ENCODE measurements around the gene NTN1. TPM values are rescaled to one million over a fixed set of nuclear protein-coding genes. Genes with fewer than 3 reads are reported as not detected.

The NTN1 gene
- polyA plus RNA-seq, 1 donor from 2014 or later: 16.2 TPM

- H3F3A ChIP-seq (ENCODE audit: insufficient read depth, low read length, poor library complexity, severe bottlenecking): no peaks in the 10 kb centered on the region
- H3K36me3 ChIP-seq (ENCODE audit: insufficient read depth, low read length): no peaks in the 10 kb centered on the region
- no peaks in the 10 kb centered on the region for H3K9me3 ChIP-seq (ENCODE audit: low read length)
- no peaks in the 10 kb centered on the region for H4K20me1 ChIP-seq (ENCODE audit: insufficient read depth)
- no peaks in the 10 kb centered on the region for H3K27me3 ChIP-seq (ENCODE audit: insufficient read depth, low read depth, low read length)
- H2AFZ ChIP-seq (ENCODE audit: low read depth, low read length): no peak overlapping the region
- H3K4me3 ChIP-seq (ENCODE audit: low read length): no peak overlapping the region
- H3K4me2 ChIP-seq (ENCODE audit: low read length): no peak overlapping the region
- H3K79me2 ChIP-seq (replicated peaks; ENCODE audit: insufficient read depth, low read length): no peaks in the 10 kb centered on the region
- TF ChIP-seq POLR2AphosphoS5 (IDR thresholded peaks at IDR 0.05) (no peak), EZH2 (IDR thresholded peaks at IDR 0.05; ENCODE audit: borderline replicate concordance, insufficient read depth, low read length, poor library complexity, severe bottlenecking) (no peak), CTCF (IDR thresholded peaks at IDR 0.05; ENCODE audit: poor library complexity, severe bottlenecking) (no peak), SMC3 (conservative IDR thresholded peaks at IDR 0.05; ENCODE audit: poor library complexity) (no peak), MXI1 (conservative IDR thresholded peaks at IDR 0.05; ENCODE audit: poor library complexity, severe bottlenecking) (no peak), REST (IDR thresholded peaks at IDR 0.05; ENCODE audit: borderline replicate concordance) (no peak)
- no peaks in the 10 kb centered on the region for H3K9me2 ChIP-seq (ENCODE audit: insufficient read depth, low read length)
- no peak overlapping the region for H3K27ac ChIP-seq (ENCODE audit: low read length)
- no peak overlapping the region for H3K9ac ChIP-seq (ENCODE audit: low read length)
These were observed 209.0 kb downstream of the NTN1 start for GRCh38 chr17:9230346-9230745.

- TF ChIP-seq CTCF (IDR thresholded peaks at IDR 0.05; ENCODE audit: poor library complexity, severe bottlenecking): no peak
- H3K27me3 ChIP-seq (ENCODE audit: insufficient read depth, low read depth, low read length): no peaks in the 10 kb centered on the region
- H3K9me3 ChIP-seq (ENCODE audit: low read length): no peaks in the 10 kb centered on the region
- H3K36me3 ChIP-seq (ENCODE audit: insufficient read depth, low read length): no peaks in the 10 kb centered on the region
- no peaks in the 10 kb centered on the region for H3K9me2 ChIP-seq (ENCODE audit: insufficient read depth, low read length)
- no peak overlapping the region for H3K27ac ChIP-seq (ENCODE audit: low read length)
- H3K4me2 ChIP-seq (ENCODE audit: low read length): no peak overlapping the region
- no peak overlapping the region for H2AFZ ChIP-seq (ENCODE audit: low read depth, low read length)
- no peak overlapping the region for H3K4me3 ChIP-seq (ENCODE audit: low read length)
- H3K79me2 ChIP-seq (replicated peaks; ENCODE audit: insufficient read depth, low read length): no peaks in the 10 kb centered on the region
- no peaks in the 10 kb centered on the region for H4K20me1 ChIP-seq (ENCODE audit: insufficient read depth)
- no peaks in the 10 kb centered on the region for H3F3A ChIP-seq (ENCODE audit: insufficient read depth, low read length, poor library complexity, severe bottlenecking)
- no peak overlapping the region for H3K9ac ChIP-seq (ENCODE audit: low read length)
These were observed 209.6 kb downstream of the NTN1 start for GRCh38 chr17:9230861-9231260.

Measured in neural cell (in vitro differentiated cells).